Measurements from ENCODE around the gene NUBPL. TPM values are rescaled to one million over a fixed set of nuclear protein-coding genes. Genes with fewer than 3 reads are reported as not detected.

NUBPL gene
- polyA plus RNA-seq, 1 of the 3 experiments (the other 2 are of a cell fraction) = 4.0 TPM

DNA sequence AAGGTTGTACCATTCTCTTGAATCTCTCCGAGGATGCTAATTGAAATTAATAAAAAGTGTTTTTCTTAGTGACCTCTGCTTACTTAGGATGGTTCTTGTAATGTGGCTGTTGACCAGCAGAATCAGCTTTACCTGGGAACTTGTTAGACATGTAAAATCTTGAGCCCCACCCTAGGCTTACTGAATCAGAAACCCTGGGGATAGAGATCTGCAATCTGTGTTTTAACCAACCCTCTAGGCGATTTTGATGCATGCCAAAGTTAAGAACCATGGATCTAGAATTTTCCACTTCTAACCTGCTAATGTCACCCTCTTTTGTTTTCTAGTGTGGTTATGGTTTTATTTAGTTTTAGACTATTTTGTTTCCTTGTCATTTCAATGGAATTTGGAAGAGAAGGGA lies 6.5 kb downstream of the NUBPL start (continued):
- no peak for TF ChIP-seq GABPA (IDR thresholded peaks at IDR 0.05; ENCODE audit: low read depth)
- TF ChIP-seq TEAD4 (IDR thresholded peaks at IDR 0.05; ENCODE audit: borderline replicate concordance, insufficient read depth) = no peak
- TF ChIP-seq SMC3 (IDR thresholded peaks at IDR 0.05; ENCODE audit: low read depth, low read length) = no peak
- TF ChIP-seq MXI1 (IDR thresholded peaks at IDR 0.05; ENCODE audit: low read depth, low read length) = no peak
- TF ChIP-seq, protein P1, sequence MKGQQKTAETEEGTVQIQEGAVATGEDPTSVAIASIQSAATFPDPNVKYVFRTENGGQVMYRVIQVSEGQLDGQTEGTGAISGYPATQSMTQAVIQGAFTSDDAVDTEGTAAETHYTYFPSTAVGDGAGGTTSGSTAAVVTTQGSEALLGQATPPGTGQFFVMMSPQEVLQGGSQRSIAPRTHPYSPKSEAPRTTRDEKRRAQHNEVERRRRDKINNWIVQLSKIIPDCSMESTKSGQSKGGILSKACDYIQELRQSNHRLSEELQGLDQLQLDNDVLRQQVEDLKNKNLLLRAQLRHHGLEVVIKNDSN (IDR thresholded peaks at IDR 0.05; ENCODE audit: borderline replicate concordance, low read depth) = no peak
- no peak for TF ChIP-seq EZH2phosphoT487 (IDR thresholded peaks at IDR 0.05; ENCODE audit: borderline replicate concordance, low read depth)
- TF ChIP-seq YY1 (IDR thresholded peaks at IDR 0.05; ENCODE audit: low read depth) = no peak

DNA sequence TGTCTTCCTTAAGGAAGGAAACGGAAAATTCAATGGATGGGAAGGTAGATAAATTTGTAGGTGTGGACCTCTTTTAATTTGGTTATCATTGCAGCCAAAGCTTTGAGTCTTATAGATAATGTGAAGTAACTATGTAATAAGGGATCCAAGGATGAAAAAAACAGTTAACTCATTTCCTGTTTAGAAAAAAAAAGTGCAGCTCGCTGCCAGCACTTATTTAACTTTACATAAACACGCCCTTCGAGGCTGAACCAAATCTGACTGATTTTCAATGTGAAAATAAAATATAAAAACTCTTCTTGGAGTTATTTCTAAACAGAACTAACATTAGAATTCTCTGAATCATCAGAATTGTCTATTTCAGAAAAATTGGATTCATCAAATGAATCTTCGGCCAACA lies 7.0 kb downstream of the NUBPL start:
- H2AFZ ChIP-seq (ENCODE audit: low read depth) = no peak overlapping the region
- no peaks in the 10 kb centered on the region for H4K20me1 ChIP-seq (ENCODE audit: insufficient read depth)
- H3K27me3 ChIP-seq (ENCODE audit: insufficient read depth) = no peaks in the 10 kb centered on the region
- no peaks in the 10 kb centered on the region for H3K79me2 ChIP-seq (ENCODE audit: insufficient read depth)
- H3K9me2 ChIP-seq = no peaks in the 10 kb centered on the region
- POLR2A ChIA-PET = no interaction called here
- no peaks in the 10 kb centered on the region for H3K9me3 ChIP-seq
- TF ChIP-seq FOXM1 (IDR thresholded peaks at IDR 0.05; ENCODE audit: low read depth) (no peak), SMC3 (IDR thresholded peaks at IDR 0.05; ENCODE audit: low read depth, low read length) (no peak), SIN3A (IDR thresholded peaks at IDR 0.05; ENCODE audit: borderline replicate concordance, low read depth, low read length) (no peak), CHD2 (IDR thresholded peaks at IDR 0.05; ENCODE audit: low read length, partially characterized antibody) (no peak), ELF1 (IDR thresholded peaks at IDR 0.05) (no peak), GATA2 (CRISPR knock-in tag; IDR thresholded peaks at IDR 0.05) (no peak)
- TF ChIP-seq, protein P2, sequence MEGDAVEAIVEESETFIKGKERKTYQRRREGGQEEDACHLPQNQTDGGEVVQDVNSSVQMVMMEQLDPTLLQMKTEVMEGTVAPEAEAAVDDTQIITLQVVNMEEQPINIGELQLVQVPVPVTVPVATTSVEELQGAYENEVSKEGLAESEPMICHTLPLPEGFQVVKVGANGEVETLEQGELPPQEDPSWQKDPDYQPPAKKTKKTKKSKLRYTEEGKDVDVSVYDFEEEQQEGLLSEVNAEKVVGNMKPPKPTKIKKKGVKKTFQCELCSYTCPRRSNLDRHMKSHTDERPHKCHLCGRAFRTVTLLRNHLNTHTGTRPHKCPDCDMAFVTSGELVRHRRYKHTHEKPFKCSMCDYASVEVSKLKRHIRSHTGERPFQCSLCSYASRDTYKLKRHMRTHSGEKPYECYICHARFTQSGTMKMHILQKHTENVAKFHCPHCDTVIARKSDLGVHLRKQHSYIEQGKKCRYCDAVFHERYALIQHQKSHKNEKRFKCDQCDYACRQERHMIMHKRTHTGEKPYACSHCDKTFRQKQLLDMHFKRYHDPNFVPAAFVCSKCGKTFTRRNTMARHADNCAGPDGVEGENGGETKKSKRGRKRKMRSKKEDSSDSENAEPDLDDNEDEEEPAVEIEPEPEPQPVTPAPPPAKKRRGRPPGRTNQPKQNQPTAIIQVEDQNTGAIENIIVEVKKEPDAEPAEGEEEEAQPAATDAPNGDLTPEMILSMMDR (IDR thresholded peaks at IDR 0.05) = no peak
- TF ChIP-seq, protein P3, sequence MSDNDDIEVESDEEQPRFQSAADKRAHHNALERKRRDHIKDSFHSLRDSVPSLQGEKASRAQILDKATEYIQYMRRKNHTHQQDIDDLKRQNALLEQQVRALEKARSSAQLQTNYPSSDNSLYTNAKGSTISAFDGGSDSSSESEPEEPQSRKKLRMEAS (IDR thresholded peaks at IDR 0.05; ENCODE audit: low read depth) = no peak
- TF ChIP-seq, protein P1 (IDR thresholded peaks at IDR 0.05; ENCODE audit: borderline replicate concordance, low read depth) = no peak
- H3F3A ChIP-seq (replicated peaks; ENCODE audit: insufficient read depth) = no peaks in the 10 kb centered on the region
- CTCF ChIA-PET = no interaction called here
- no peak overlapping the region for H3K4me3 ChIP-seq (ENCODE audit: low read depth in 2 of 2, low read length in 1 of 2)
- no peak overlapping the region for H3K27ac ChIP-seq (ENCODE audit: low read depth in 2 of 2, low read length in 1 of 2)
- peaks cover 15 to 21% of the 10 kb centered on the region in 2 experiments for H3K36me3 ChIP-seq (replicated peaks in 1 of 2; ENCODE audit: control insufficient read depth in 1 of 2, insufficient read depth in 2 of 2, low read length in 1 of 2)
- WGBS (ENCODE audit: low lambda C conversion rate) = 86% methylated on average over 5 of the region's 5 CpGs
- H3K4me1 ChIP-seq (ENCODE audit: control insufficient read depth in 1 of 2, insufficient read depth in 2 of 2, low read depth in 1 of 2, low read length in 1 of 2) = no peaks in the 10 kb centered on the region; a peak in 2 of 4 replicates
- no peak for DNase-seq
- no peak overlapping the region for H3K4me2 ChIP-seq
- no peak overlapping the region for H3K9ac ChIP-seq
